GM18505 (cell line): ENCODE results near the gene TBC1D30.

Source experiments
- ATAC-seq: cut with Tn5 transposase; IDR thresholded peaks from one replicate; pipeline ENCODE4 v1.9.1; 2021; ENCODE audit not compliant: unreplicated experiment
- POLR2A ChIP-seq: IDR thresholded peaks from 4 replicates; pipeline ENCODE4 v1.6.1; 2011; ENCODE audit warnings: borderline replicate concordance; ENCODE audit not compliant: insufficient read depth, insufficient read length; ENCODE audit errors: extremely low read depth

The TBC1D30 gene

DNA sequence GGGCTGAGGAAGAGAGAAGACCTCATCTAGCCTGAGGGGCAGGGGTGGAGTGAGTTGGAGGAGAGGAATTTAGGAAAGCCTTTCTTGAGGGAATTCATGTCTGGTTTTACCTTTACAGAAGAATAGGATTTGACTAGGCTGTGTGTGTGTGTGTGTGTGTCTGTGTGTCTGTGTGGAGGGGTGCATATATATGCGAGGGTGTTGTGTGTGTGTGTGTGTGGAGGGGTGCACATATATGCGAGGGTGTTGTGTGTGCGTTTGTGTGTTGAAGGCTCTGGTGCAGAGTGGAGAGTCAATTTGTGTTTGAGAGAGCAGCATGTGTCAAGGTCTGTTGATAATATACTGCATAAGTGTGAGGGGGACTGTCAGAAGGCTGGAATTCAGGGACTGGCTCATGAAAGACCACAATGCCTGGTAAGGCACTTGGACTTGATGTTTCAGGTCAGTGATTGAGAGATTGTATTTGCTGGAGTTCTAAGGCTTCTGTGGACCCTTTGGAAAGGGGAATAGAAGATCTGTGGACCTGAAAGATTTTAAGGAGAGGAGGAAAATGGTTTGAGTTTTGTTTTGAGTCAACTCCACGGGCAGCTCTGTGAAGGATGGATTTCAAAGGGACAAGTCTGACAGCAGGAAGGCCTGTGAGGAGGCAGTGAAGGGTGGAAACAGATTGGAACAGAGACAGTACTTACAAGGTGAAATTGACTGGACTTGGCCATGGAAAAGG is 34.6 kb downstream of the TBC1D30 start:
- no peak for ATAC-seq
- no peak for TF ChIP-seq POLR2A

DNA sequence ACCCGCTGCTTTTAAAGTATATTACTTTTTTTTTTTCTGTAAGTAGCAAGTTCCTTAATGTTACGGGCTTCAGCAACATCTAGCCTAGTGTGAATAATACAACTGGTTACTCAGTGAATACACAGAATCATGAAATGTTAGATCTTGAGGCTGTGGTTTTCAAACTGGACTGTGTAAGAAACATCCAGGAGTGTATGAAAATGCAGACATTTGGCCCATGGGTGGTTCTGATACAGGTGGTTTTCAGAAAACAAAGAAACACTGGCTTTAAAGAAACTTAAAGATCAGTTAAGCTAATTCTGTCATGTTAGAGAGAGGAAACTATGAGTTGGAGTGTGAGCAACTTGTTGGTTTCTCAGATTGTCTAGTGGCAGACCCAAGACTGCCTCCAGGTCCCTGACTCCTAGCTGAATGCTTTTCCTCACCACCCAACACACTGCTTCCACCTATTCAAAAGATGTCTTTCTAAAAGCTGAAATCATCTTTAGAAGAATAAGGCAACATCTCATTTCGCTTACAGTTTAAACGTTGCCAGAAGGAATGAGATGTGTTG is 36.1 kb downstream of the TBC1D30 start:
- no peak for ATAC-seq
- TF ChIP-seq POLR2A, result no peak

DNA sequence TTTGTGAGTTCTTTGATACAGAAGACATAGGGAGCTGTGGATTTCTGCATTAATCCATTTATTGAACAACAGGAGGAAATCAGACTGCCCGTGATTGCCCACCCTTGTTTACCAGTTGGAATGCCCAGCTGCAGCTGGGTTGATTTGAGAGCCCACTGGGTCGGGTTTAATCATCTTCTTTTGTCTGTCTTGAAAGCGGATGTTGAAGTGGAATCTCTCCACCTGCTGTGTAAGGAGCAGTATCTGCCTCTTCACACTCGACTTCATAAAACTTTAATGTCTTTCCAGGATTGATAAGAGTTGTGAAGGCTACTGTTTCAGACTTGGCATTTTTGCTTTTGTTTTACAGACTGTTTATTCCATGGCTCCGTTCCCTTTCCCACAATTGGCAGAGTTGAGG is 39.9 kb downstream of the TBC1D30 start:
- TF ChIP-seq POLR2A, result no peak
- ATAC-seq, result no peak

DNA sequence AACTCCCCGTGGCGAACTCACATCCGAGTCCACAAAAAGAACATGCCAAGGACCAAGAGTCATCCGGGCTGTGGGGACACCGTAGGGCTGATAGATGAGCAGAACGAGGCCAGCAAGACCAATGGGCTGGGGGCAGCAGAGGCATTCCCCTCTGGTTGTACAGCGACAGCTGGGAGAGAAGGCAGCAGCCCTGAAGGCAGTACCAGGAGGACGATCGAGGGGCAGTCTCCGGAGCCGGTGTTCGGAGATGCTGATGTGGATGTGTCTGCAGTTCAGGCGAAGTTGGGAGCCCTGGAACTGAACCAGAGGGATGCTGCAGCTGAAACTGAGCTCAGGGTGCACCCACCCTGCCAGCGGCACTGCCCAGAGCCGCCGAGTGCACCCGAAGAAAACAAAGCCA is 50.7 kb downstream of the TBC1D30 start:
- TF ChIP-seq POLR2A, result no peak
- ATAC-seq, result no peak

DNA sequence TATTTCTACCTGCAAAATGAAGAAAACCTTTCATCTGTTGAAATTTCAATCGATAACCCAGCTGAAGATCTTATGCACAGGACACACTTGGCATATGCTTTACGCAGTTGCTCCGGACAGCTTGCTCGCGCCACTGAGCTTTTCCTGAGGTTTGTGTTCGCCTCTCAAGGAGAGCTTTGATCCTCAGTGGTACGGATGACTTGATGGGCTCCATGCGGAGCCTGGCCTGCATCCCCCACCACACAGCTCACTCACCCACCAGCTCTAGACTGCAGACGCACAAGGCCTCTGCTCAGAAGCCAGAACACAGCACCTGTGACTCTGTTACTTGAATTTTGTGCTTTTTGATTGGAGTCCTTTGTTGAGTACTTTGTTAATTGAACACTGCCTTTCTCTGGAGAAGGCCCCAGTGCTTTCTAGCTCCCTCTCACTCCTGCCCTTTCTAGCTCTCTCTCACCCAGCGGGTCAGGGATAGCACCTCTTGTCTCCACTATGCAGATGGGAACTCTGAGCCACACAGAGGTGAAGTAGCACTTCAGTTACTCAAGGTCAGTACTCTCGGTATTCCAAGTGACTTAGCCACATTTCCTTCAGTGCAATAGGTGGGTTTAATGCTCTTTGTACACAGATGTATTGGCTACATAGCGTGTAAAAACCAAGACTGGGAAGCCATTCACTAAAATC is 52.1 kb downstream of the TBC1D30 start:
- ATAC-seq, result no peak
- TF ChIP-seq POLR2A, result no peak

DNA sequence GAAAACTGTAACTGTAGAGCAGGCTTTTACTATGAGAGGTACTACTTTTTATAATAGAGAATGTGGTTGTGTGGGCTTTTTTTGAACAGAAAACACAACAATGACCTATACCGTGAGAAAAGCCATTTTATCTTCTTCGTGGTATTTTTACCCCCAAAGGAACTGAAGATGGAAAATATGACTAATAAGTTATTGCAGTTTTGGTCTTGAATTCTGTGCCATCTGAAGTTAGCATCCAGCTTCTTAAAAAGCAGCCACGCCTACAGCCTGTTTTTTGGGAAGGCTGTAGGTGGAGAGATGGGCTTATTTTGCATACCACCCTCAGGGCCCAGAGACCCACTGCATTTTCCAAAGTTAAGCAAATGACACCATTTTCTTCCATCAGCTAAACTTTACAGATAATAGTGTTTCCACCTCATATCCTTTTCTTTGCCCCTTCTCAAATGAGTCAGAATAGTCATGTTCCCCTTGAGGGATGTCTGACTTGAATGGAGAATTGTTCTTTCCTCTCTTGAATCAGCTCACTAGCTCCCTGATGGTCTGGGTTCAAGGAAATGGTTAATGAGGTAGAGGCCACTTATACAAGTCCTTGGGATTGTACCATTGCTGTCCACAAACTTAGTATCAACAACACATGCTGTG is 53.0 kb downstream of the TBC1D30 start:
- no peak for TF ChIP-seq POLR2A
- ATAC-seq, result peak; percentile 83

DNA sequence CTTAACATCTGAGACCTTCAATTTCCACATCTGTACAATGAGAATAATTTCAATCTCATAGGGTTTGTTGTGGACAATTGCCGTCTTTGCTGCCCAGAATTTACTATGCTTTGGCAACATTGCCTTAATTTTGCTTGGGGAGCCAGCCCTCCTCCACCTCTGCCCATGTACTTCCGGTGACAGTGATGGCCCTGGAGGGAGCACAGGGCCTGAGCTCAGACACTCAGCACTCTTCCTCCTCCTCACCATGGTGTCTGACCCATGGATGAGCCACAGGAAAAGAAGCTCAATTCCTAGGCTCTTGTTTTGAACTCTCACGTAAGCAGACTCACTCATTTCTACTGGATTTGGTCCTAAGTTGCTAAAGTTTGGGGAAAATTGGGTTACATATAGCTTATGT is 58.2 kb downstream of the TBC1D30 start:
- ATAC-seq, result no peak
- no peak for TF ChIP-seq POLR2A

DNA sequence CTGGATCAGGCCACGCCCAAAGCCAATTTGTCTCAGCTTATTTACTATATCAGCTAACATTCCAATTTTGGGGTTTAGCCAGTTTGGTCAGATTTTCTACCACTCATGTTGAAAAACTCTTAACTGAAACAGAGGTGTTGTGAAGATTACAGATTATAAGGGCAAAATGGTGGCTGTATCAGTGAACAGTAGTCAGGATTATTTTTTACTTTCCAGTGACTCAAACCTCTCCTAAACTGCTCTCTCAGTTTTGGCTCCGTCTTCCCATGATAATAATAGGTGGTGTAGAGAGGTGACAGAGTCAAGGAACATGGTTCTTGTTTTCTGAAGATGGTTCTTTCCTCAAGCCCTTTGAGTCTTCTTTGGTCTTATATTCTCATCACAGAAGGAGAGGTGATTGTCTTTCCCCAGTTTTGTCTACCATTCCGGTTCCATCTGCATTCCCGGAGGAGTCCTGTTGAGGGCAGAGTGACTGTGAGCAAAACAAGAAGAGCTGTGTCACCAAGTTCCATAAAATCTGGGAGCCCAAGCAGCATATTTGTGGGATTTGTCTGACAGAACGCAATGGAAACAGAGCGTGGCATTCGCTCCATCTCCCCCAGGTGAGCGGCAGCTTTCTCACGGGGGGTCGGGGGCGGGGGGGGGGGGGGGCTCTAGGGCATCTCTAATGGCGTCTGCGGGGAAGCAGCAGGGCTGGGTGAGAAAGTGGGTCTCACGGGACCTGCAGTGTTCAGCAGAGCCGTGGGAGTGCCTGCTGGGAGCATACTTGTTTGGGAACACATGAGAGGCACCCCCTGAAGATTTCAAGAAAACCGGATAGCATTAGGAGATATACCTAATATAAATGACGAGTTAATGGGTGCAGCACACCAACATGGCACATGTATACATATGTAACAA is 59.1 kb downstream of the TBC1D30 start:
- TF ChIP-seq POLR2A, result no peak
- no peak for ATAC-seq

DNA sequence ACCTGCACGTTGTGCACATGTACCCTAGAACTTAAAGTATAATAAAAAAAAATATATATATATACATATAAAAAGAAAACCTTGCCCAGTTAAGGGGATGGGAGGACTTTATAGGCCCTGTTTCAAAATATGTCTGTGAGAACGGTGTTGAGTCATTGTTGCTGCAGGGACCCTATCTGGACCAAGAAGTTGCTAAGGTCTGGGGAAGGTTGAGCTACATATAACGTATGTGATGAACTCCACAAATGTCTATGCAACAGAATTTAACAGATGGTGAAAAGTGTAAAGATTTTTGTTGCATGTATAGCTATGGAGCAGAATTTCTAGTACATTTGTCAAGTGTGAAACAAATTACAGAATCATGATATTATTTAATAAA is 59.7 kb downstream of the TBC1D30 start:
- TF ChIP-seq POLR2A, result no peak
- no peak for ATAC-seq

DNA sequence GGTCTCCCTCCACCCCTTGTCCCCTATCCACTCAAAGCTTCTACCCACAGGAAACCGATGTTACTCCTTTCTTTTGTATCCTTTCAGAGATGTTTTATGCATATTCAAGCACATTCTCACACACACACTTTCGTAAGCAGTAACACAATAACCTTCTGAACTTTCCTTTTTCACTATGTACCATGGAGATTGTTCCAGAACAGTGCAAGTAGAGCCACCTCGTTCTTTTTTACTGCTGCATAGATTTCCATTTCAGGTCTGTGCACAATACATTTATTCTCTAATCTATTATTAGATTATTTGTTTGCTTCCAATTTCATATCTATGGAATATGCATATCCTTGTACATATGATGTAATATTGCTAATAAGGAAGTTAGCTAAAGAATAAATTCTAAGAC is 60.3 kb downstream of the TBC1D30 start:
- no peak for TF ChIP-seq POLR2A
- no peak for ATAC-seq

DNA sequence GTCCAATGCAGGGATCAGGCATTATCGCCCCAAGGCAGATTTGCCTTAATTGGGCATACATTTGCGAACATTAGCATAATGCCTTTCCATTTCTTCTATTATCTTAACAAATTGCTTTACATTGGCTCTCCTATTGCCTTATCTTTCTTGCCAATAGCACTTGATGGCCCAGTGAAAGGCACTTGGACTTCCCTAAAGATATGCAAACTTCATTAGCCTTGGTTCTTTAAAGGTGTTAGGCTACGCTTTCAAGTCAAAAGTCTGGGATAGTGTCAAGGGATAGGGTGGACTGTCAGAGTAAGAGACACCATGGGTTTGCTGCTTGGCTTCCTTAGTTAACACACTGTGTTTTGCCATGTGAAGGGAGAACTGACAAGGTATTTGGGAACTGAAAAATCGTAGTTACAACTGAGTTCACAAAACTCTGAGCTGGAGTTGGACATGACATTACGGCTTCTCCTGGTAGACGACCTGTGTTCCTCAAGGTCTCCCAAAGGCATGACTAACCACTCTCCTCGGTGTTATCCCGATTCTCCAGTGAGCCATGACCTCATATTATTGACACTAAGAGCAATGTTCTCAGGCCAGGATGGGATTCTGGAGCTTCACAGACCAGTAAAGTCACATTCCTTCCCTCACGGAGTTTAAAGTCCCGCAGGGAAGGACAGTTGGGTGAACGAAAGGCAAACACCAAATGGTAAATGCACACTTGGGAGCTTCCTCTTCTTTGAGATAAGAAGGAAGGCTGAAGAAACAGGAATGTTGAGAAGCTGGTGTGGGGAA is 65.2 kb downstream of the TBC1D30 start:
- no peak for ATAC-seq
- TF ChIP-seq POLR2A, result no peak

DNA sequence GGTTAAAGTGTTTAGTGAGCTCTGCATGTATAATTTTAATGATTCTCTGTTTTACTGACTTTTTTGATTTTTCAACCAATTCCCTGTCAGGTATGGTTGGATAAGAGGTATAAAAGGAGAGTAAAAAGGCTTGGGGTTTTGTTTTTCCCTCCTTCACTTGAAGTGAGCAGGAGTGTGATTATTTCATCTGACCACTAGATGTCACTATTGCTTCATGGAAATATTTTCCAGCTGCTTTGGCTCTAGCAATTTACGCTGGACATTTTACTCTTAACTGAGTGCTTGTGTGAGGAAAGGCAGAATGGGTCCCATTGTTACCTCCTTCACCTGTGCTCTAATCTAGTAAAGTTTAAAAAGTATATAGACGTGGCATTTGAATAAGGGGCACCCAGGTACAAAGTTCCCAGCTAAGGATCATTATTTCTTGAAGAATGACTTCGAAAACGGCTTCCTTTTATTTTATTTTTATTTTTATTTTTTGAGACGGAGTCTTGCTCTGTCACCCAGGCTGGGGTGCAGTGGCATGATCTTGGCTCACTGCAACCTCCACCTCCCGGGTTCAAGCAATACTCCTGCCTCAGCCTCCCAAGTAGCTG is 66.5 kb downstream of the TBC1D30 start:
- TF ChIP-seq POLR2A, result no peak
- peak; percentile 55 for ATAC-seq
